ENCODE data around the gene TAS2R60. TPM values are rescaled to one million over a fixed set of nuclear protein-coding genes. Genes with fewer than 3 reads are reported as not detected.
A peak's percentile ranks its signal among the peaks of the same experiment; 100 is the strongest.

TAS2R60 gene
- total RNA-seq, 1 donor from 2014 or later: not detected

GRCh38 chr7:143415742-143416397 is 27.4 kb upstream of the TAS2R60 start:
- no peaks in the 10 kb centered on the region for H3K36me3 ChIP-seq (ENCODE audit: insufficient read depth, low read length)
- no peaks in the 10 kb centered on the region for H3K79me2 ChIP-seq (ENCODE audit: insufficient read depth, low read length)
- no peak for FAIRE-seq
- peak; percentile 62 for DNase-seq (ENCODE audit: low read depth)
- peaks cover 13% of the 10 kb centered on the region for H3K4me1 Mint-ChIP-seq (ENCODE audit: low read depth, unreplicated experiment)
- no peaks in the 10 kb centered on the region for H3K9me3 Mint-ChIP-seq (ENCODE audit: unreplicated experiment)
- no peaks in the 10 kb centered on the region for H3K27me3 Mint-ChIP-seq (ENCODE audit: low read depth, unreplicated experiment)
- H3K4me2 ChIP-seq (ENCODE audit: low read length): peak overlapping the region; percentile 20
- no peak overlapping the region for H3K27ac ChIP-seq (ENCODE audit: low read depth, low read length)
- no peaks in the 10 kb centered on the region for H3K36me3 Mint-ChIP-seq (ENCODE audit: low read depth, unreplicated experiment)
- peaks cover 4% of the 10 kb centered on the region for H3K4me1 ChIP-seq (ENCODE audit: insufficient read depth, low read length)
- peak overlapping the region; percentile 2 for H3K9ac ChIP-seq (ENCODE audit: low read length)
- TF ChIP-seq EZH2 (IDR thresholded peaks at IDR 0.05; ENCODE audit: insufficient read depth, low read length): no peak
- TF ChIP-seq CTCF (IDR thresholded peaks at IDR 0.05; ENCODE audit: insufficient read depth, low read depth, low read length): no peak
- H3K4me3 ChIP-seq (ENCODE audit: insufficient read depth, low read depth, low read length): no peak overlapping the region
- H2AFZ ChIP-seq (ENCODE audit: low read depth, low read length): no peak overlapping the region
- H4K20me1 ChIP-seq (ENCODE audit: insufficient read depth, low read length): no peaks in the 10 kb centered on the region
- H3K4me3 Mint-ChIP-seq (ENCODE audit: unreplicated experiment): no peak overlapping the region
- H3K9me3 ChIP-seq (ENCODE audit: insufficient read depth, low read depth, low read length): no peaks in the 10 kb centered on the region
- peaks cover 5% of the 10 kb centered on the region for H3K27me3 ChIP-seq (ENCODE audit: insufficient read depth, low read length)
- H3K27ac Mint-ChIP-seq (ENCODE audit: unreplicated experiment): no peak overlapping the region

DNA sequence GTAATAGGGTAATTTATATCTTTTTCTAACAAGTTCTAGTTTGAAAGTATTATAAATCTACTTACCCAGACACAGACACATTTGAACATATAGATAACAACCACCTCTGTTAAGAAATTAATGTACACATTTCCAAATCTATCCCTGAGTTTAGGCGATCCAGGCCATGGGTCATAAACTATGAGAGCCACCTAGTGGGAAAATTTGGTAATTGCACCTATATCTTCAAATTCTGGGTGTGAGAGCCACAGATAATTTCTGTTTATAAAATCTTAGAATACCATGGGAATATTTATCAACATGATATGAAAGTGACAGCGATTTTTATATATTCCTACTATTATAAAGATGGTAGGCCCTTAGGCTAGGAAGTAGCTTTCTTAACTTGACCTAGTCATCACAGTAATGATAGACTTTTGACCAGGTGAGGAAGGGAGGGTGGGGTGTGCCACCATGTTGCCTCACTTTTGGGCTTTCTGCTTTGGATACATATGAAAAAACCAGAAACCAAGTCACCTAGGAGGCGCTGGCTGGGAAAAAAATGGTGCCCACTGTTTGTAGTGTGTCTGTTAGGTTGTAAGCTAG is 26.6 kb upstream of the TAS2R60 start:
- H3K9me3 ChIP-seq (ENCODE audit: insufficient read depth, low read depth, low read length): no peaks in the 10 kb centered on the region
- no peak overlapping the region for H3K4me3 ChIP-seq (ENCODE audit: insufficient read depth, low read depth, low read length)
- H3K36me3 Mint-ChIP-seq (ENCODE audit: low read depth, unreplicated experiment): no peaks in the 10 kb centered on the region
- no peak overlapping the region for H2AFZ ChIP-seq (ENCODE audit: low read depth, low read length)
- no peak overlapping the region for H3K4me3 Mint-ChIP-seq (ENCODE audit: unreplicated experiment)
- no peaks in the 10 kb centered on the region for H3K27me3 Mint-ChIP-seq (ENCODE audit: low read depth, unreplicated experiment)
- H3K9ac ChIP-seq (ENCODE audit: low read length): no peak overlapping the region
- no peak overlapping the region for H3K27ac ChIP-seq (ENCODE audit: low read depth, low read length)
- peak; percentile 73 for TF ChIP-seq CTCF (IDR thresholded peaks at IDR 0.05; ENCODE audit: insufficient read depth, low read depth, low read length)
- no peak for TF ChIP-seq EZH2 (IDR thresholded peaks at IDR 0.05; ENCODE audit: insufficient read depth, low read length)
- H3K27me3 ChIP-seq (ENCODE audit: insufficient read depth, low read length): peaks cover 5% of the 10 kb centered on the region
- no peak for FAIRE-seq
- H3K4me1 ChIP-seq (ENCODE audit: insufficient read depth, low read length): peaks cover 4% of the 10 kb centered on the region
- H3K79me2 ChIP-seq (ENCODE audit: insufficient read depth, low read length): no peaks in the 10 kb centered on the region
- no peaks in the 10 kb centered on the region for H3K9me3 Mint-ChIP-seq (ENCODE audit: unreplicated experiment)
- H3K4me2 ChIP-seq (ENCODE audit: low read length): no peak overlapping the region
- H3K36me3 ChIP-seq (ENCODE audit: insufficient read depth, low read length): no peaks in the 10 kb centered on the region
- H3K27ac Mint-ChIP-seq (ENCODE audit: unreplicated experiment): no peak overlapping the region
- H4K20me1 ChIP-seq (ENCODE audit: insufficient read depth, low read length): no peaks in the 10 kb centered on the region
- DNase-seq (ENCODE audit: low read depth): no peak
- peaks cover 9% of the 10 kb centered on the region for H3K4me1 Mint-ChIP-seq (ENCODE audit: low read depth, unreplicated experiment)
